K562 (cell line): Measurements from ENCODE around the gene GATA5. TPM values are rescaled to one million over a fixed set of nuclear protein-coding genes. Genes with fewer than 3 reads are reported as not detected.

ENCODE experiments used
- BCL6 ChIP-seq: fragments of 250-450 bp; sonication (Bioruptor Pico); IDR thresholded peaks from 2 replicates; pipeline ENCODE4 v1.4.0; 2020
- BRF2 ChIP-seq: IDR thresholded peaks from 3 replicates; pipeline ENCODE4 v1.6.1; 2011; ENCODE audit warnings: borderline replicate concordance, mild to moderate bottlenecking; ENCODE audit not compliant: insufficient read length, insufficient read depth
- CHD4 ChIP-seq: fragments of 200-600 bp; sonication (generic); IDR thresholded peaks from 3 replicates; pipeline ENCODE4 v1.6.1; 2012; ENCODE audit warnings: low read depth, mild to moderate bottlenecking, mixed read lengths, low read length, inconsistent platforms; ENCODE audit not compliant: insufficient read depth, insufficient replicate concordance, poor library complexity, severe bottlenecking
- ERF ChIP-seq: fragments of 450-650 bp; formaldehyde crosslinking; IDR thresholded peaks from 2 replicates; pipeline ENCODE4 v1.4.0; 2020; ENCODE audit warnings: mild to moderate bottlenecking, mixed read lengths
- FOS ChIP-seq: IDR thresholded peaks from 3 replicates; pipeline ENCODE4 v1.6.1; 2011; ENCODE audit not compliant: insufficient read length; ENCODE audit errors: extremely low read depth
- HNRNPK ChIP-seq: fragments of 200-400 bp; formaldehyde crosslinking; IDR thresholded peaks from one replicate; pipeline ENCODE4 v1.6.1; 2018; ENCODE audit warnings: mild to moderate bottlenecking, low read depth, low read length; ENCODE audit not compliant: poor library complexity, severe bottlenecking
- ID3 ChIP-seq, 2 experiments: fragments of 250-450 bp in 1 of 2; fragments of 450-650 bp in 1 of 2; sonication (Bioruptor Pico) in 1 of 2; IDR thresholded peaks; 2 replicates each; pipeline versions ENCODE4 v1.6.1 to v1.8.0; 2016 to 2021; ENCODE audit warnings: mild to moderate bottlenecking in 2 of 2, moderate library complexity in 2 of 2, missing compliant biosample characterization in 1 of 2, missing genetic modification characterization in 1 of 2
- KAT7 ChIP-seq: sonication (generic); formaldehyde crosslinking; IDR thresholded peaks from 2 replicates; pipeline ENCODE4 v1.8.0; 2022; ENCODE audit warnings: missing genetic modification reagents, mild to moderate bottlenecking, borderline replicate concordance
- KDM1A ChIP-seq, 2 experiments: fragments of 450-650 bp; IDR thresholded peaks; 2 replicates each; pipeline ENCODE4 v1.6.1; 2016; ENCODE audit warnings: mild to moderate bottlenecking in 2 of 2
- L3MBTL2 ChIP-seq: fragments of 450-650 bp; IDR thresholded peaks from 2 replicates; pipeline ENCODE4 v1.6.1; 2016; ENCODE audit warnings: mild to moderate bottlenecking, moderate library complexity
- MAFK ChIP-seq: IDR thresholded peaks from 2 replicates; pipeline ENCODE4 v1.6.1; 2011; ENCODE audit warnings: low read length, improper control_type of control experiment
- MEIS2 ChIP-seq: fragments of 450-650 bp; IDR thresholded peaks from 2 replicates; pipeline ENCODE4 v1.6.1; 2014; ENCODE audit warnings: mild to moderate bottlenecking; ENCODE audit not compliant: partially characterized antibody
- MIER1 ChIP-seq: fragments of 450-650 bp; IDR thresholded peaks from 2 replicates; pipeline ENCODE4 v1.6.1; 2016; ENCODE audit warnings: antibody characterized with exemption, mild to moderate bottlenecking, low read depth
- SUPT5H ChIP-seq: fragments of 450-650 bp; IDR thresholded peaks from 2 replicates; pipeline ENCODE4 v1.6.1; 2016
- TCF15 ChIP-seq: fragments of 250-450 bp; sonication (Bioruptor Pico); IDR thresholded peaks from 2 replicates; pipeline ENCODE4 v1.8.0; 2022; ENCODE audit warnings: moderate library complexity, mild to moderate bottlenecking, inconsistent platforms
- YY1 ChIP-seq, 3 experiments: IDR thresholded peaks; 2 replicates each; pipeline ENCODE4 v1.6.1; 2011; ENCODE audit warnings: low read length in 2 of 3, mild to moderate bottlenecking in 2 of 3, moderate library complexity in 2 of 3, borderline replicate concordance in 1 of 3, control low read depth in 1 of 3, low read depth in 1 of 3; ENCODE audit not compliant: insufficient read depth in 3 of 3, insufficient replicate concordance in 2 of 3, control insufficient read depth in 1 of 3, insufficient read length in 1 of 3; ENCODE audit errors: extremely low read depth in 1 of 3
- ZBTB11 ChIP-seq, 3 experiments: fragments of 200-800 bp in 1 of 3; fragments of 250-450 bp in 1 of 3; fragments of 450-650 bp in 1 of 3; sonication (Bioruptor Pico) in 1 of 3; sonication (Bioruptor generic) in 1 of 3; formaldehyde crosslinking in 1 of 3; IDR thresholded peaks; 2 replicates each; pipeline versions ENCODE4 v1.6.1 to v1.8.0; 2016 to 2022; ENCODE audit warnings: mild to moderate bottlenecking in 2 of 3, missing genetic modification characterization in 2 of 3, missing compliant biosample characterization in 1 of 3, moderate library complexity in 1 of 3
- ZKSCAN8 ChIP-seq: fragments of 200-800 bp; sonication (Bioruptor generic); IDR thresholded peaks from 2 replicates; pipeline ENCODE4 v1.6.1; 2016; ENCODE audit warnings: missing genetic modification characterization, missing compliant biosample characterization
- ZNF24 ChIP-seq: fragments of 450-650 bp; IDR thresholded peaks from 2 replicates; pipeline ENCODE4 v1.6.1; 2016
- polyA plus RNA-seq, 8 experiments: library from polyadenylated mRNA; depleted of rRNA in 4 of 8; stranded (reverse) in 5 of 8; unstranded in 3 of 8; fragments of >200 nt; fragmentation: Nextera tagmentation in 2 of 8; fragmentation: Illumina TruSeq in 1 of 8; extraction: Ambion mirVana in 2 of 8; extraction: Trizol in 1 of 8; gene quantifications; 2 replicates each; pipeline versions ENCODE4 v1.2.1 to v1.2.3, GENCODE V29; 2011 to 2014; ENCODE audit warnings: inconsistent platforms in 1 of 8, missing spikeins in 1 of 8
- total RNA-seq, 7 experiments: library from RNA; depleted of rRNA in 6 of 7; stranded (reverse); fragments of >200 nt in 6 of 7; fragmentation: Illumina TruSeq in 2 of 7; extraction: Trizol in 2 of 7; gene quantifications; 2 replicates each; pipeline versions ENCODE4 v1.2.1 to v1.2.3, GENCODE V29; 2011 to 2021; ENCODE audit warnings: low replicate concordance in 1 of 7

Gene GATA5
- total and polyA plus RNA-seq, 9 of the 15 experiments (the other 6 are each of a cell fraction or from before 2014, with no cell fraction given) = 0.09 to 0.57 (median 0.20) TPM; not detected in 3

GRCh38 chr20:62446888-62447869 is 28.6 kb downstream of the GATA5 start (continued):
- no peak for TF ChIP-seq CHD4
- no peak for TF ChIP-seq BRF2
- TF ChIP-seq HNRNPK = no peak
- no peak for TF ChIP-seq ID3 (CRISPR knock-in tag; IDR thresholded peaks at IDR 0.05)
- 0 out of 2 replicates have a peak, but pooled peaks have one; percentile 25 for TF ChIP-seq ID3 (tag; IDR thresholded peaks at IDR 0.05)
- TF ChIP-seq MAFK = no peak
- TF ChIP-seq KAT7 = peak; percentile 57; the same call in 1 of the 2 replicates
- TF ChIP-seq YY1 (IDR thresholded peaks at IDR 0.05; ENCODE audit: borderline replicate concordance in 1 of 3, control insufficient read depth in 1 of 3, extremely low read depth in 1 of 3, insufficient read depth in 3 of 3, insufficient read length in 1 of 3, insufficient replicate concordance in 2 of 3, low read depth in 1 of 3, low read length in 2 of 3) = no peak
- TF ChIP-seq KDM1A (IDR thresholded peaks at IDR 0.05) = peak in 1 of 2 experiments; percentile 69; a peak in 2 of 4 replicates
- no peak for TF ChIP-seq BCL6
- TF ChIP-seq ZBTB11 (CRISPR knock-in tag; IDR thresholded peaks at IDR 0.05) = no peak
- no peak for TF ChIP-seq TCF15 (CRISPR knock-in tag)
- no peak for TF ChIP-seq ERF (CRISPR knock-in tag)
- TF ChIP-seq L3MBTL2 = peak; percentile 94
- no peak for TF ChIP-seq SUPT5H
- TF ChIP-seq MEIS2 = peak; percentile 9
- TF ChIP-seq ZKSCAN8 (CRISPR knock-in tag) = no peak
- no peak for TF ChIP-seq MIER1
- TF ChIP-seq FOS = no peak
- no peak for TF ChIP-seq ZNF24
